Vagina (tissue), 2 donors: ENCODE data around the gene SNX33.

Experiments used
- POLR2A ChIP-seq, 2 donors: fragments of 450-650 bp; IDR thresholded peaks; one replicate each; pipeline ENCODE4 v1.6.1; 2017; ENCODE audit warnings: antibody characterized with exemption in 2 of 2, mild to moderate bottlenecking in 2 of 2, moderate library complexity in 2 of 2
- POLR2AphosphoS5 ChIP-seq, 2 donors: sonication (generic); formaldehyde crosslinking; IDR thresholded peaks; one replicate each; pipeline ENCODE4 v1.9.0; 2017; ENCODE audit warnings: antibody characterized with exemption in 2 of 2, mild to moderate bottlenecking in 2 of 2, low read depth in 1 of 2; ENCODE audit not compliant: insufficient read depth in 1 of 2
- TF ChIP-seq, protein P1 (sequence below), 3 experiments: fragments of 450-650 bp in 2 of 3; fragments of 200-600 bp in 1 of 3; sonication (generic) in 1 of 3; IDR thresholded peaks; one replicate each; pipeline ENCODE4 v1.5.1; 2017 to 2019; ENCODE audit warnings: antibody characterized with exemption in 3 of 3, mild to moderate bottlenecking in 2 of 3, moderate library complexity in 2 of 3

DNA sequence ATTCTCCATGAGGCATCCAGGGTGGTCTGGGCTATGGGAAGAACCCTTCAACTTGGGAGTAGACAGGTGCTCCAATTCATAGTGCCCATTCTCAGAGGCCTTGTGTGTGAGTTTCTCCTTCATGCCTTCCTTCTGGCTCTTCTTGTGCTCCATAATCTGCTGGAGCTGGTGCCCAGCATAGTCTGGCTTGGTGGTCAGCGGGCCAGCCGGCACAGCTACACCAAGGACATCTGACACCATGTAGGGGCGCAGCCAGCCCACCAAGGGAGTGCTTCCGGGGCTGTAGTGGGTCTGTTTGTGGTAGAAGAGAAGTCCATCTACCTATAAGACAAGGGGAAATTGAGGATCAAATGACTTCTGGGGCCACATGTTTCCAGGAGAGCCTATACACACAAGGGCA lies 49.4 kb upstream of the SNX33 start:
- TF ChIP-seq, protein P1, sequence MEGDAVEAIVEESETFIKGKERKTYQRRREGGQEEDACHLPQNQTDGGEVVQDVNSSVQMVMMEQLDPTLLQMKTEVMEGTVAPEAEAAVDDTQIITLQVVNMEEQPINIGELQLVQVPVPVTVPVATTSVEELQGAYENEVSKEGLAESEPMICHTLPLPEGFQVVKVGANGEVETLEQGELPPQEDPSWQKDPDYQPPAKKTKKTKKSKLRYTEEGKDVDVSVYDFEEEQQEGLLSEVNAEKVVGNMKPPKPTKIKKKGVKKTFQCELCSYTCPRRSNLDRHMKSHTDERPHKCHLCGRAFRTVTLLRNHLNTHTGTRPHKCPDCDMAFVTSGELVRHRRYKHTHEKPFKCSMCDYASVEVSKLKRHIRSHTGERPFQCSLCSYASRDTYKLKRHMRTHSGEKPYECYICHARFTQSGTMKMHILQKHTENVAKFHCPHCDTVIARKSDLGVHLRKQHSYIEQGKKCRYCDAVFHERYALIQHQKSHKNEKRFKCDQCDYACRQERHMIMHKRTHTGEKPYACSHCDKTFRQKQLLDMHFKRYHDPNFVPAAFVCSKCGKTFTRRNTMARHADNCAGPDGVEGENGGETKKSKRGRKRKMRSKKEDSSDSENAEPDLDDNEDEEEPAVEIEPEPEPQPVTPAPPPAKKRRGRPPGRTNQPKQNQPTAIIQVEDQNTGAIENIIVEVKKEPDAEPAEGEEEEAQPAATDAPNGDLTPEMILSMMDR (IDR thresholded peaks at IDR 0.05), result no peak
- no peak for TF ChIP-seq POLR2A (IDR thresholded peaks at IDR 0.05)
- TF ChIP-seq POLR2AphosphoS5 (IDR thresholded peaks at IDR 0.05; ENCODE audit: insufficient read depth in 1 of 2, low read depth in 1 of 2), result no peak
